ENCODE results near the gene SRM.
"Not testable (repeated sequence)": the region's sequence is repeated elsewhere in the genome, so short reads cannot be mapped to it uniquely, and the experiment has no call there.

The SRM gene

DNA sequence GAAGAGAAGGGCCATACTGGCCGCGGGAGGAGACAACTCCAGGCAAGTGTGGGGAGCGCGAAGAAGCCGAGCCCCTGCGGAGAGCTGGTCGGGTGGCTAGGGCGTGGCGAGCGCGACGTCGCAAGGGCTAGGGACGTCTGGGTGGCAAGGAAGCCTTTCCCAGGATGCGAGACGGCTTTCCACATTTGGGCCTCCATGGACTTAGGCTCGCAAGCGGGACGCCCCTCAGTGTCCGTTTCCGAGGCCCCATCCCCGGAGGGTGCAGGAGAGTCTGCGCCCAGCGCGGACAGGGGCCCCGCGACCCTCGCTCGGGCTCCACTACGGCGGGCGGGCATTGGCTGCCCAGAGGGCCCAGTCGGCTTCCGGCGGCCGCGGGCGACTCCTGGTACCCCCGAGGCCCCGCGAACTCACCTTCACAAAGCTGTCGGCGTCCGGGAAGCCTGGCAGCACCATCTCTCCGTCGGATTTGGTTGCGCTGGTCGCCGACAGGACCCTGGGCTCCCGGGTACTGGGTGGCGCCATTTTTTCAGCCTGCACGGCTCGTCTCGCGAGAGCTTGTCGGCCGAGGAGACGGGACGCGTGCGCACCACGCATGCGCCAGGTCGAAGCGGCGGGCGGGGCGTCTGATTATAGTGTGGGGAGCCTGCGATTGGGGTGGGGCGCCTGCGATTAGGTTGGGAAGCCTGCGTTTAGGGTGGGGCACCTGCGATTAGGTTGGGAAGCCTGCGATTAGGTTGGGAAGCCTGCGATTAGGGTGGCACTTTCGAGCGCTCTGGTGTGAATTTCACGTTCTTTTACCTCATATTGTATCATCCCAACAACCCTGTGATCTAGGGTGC lies 39.7 kb upstream of the SRM start, which contains the start of gene EXOSC10:
EXOSC10 (minus strand) TSS at position 560 of the 839 bp plus-strand sequence; CDS start at position 522, 38 bp downstream.
- DNase-seq (ENCODE audit: extremely low read depth, low read depth): peak; percentile 65
- TF ChIP-seq, protein P1, sequence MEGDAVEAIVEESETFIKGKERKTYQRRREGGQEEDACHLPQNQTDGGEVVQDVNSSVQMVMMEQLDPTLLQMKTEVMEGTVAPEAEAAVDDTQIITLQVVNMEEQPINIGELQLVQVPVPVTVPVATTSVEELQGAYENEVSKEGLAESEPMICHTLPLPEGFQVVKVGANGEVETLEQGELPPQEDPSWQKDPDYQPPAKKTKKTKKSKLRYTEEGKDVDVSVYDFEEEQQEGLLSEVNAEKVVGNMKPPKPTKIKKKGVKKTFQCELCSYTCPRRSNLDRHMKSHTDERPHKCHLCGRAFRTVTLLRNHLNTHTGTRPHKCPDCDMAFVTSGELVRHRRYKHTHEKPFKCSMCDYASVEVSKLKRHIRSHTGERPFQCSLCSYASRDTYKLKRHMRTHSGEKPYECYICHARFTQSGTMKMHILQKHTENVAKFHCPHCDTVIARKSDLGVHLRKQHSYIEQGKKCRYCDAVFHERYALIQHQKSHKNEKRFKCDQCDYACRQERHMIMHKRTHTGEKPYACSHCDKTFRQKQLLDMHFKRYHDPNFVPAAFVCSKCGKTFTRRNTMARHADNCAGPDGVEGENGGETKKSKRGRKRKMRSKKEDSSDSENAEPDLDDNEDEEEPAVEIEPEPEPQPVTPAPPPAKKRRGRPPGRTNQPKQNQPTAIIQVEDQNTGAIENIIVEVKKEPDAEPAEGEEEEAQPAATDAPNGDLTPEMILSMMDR (IDR thresholded peaks at IDR 0.05; ENCODE audit: low read depth, low read length): no peak

DNA sequence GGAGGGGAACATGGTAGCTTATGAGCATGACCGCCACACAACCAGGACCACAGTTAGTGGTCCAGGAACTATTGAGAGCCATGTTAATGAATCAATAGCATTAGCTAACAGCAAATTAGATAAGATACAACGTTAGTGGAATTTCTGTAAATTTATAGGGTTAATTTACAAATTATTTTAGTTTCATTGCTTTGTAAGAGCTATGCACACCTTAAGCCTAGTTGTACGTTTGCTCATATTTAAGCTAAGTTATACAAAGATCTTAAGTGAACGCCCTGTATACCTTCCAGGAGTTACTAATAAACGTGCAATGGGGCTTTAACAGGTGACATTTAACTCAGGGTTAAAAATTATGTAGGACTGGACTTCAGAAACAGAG lies 39.1 kb upstream of the SRM start:
- DNase-seq (ENCODE audit: extremely low read depth, low read depth): no peak
- TF ChIP-seq, protein P1 (IDR thresholded peaks at IDR 0.05; ENCODE audit: low read depth, low read length): no peak

DNA sequence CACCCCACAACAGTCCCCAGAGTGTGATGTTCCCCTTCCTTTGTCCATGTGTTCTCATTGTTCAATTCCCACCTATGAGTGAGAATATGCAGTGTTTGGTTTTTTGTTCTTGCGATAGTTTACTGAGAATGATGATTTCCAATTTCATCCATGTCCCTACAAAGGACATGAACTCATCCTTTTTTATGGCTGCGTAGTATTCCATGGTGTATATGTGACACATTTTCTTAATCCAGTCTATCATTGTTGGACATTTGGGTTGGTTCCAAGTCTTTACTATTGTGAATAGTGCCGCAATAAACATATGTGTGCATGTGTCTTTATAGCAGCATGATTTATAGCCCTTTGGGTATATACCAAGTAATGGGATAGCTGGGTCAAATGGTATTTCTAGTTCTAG lies 24.0 kb upstream of the SRM start:
- DNase-seq (ENCODE audit: extremely low read depth, low read depth): not testable (repeated sequence)

DNA sequence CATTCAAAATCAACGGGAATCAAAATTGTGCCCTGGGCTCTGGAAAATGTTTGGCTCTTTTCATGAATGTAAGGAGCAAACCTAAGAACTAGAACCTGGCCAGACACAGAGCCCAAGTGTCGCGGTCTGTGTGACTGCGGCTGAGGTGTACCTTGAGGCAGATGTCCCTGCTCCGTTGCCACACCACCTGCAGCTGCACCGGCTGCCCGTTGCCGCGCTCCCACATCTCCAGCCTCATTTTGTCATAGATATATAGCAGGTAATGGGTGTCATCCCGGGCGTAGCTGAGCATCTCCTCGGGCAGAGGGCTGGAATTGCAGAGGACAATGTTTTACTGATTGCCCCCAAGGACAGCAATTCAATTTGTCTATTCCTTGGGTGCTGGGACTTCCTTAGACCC lies 21.1 kb upstream of the SRM start:
- TF ChIP-seq, protein P1 (IDR thresholded peaks at IDR 0.05; ENCODE audit: low read depth, low read length): no peak
- no peak for DNase-seq (ENCODE audit: extremely low read depth, low read depth)

DNA sequence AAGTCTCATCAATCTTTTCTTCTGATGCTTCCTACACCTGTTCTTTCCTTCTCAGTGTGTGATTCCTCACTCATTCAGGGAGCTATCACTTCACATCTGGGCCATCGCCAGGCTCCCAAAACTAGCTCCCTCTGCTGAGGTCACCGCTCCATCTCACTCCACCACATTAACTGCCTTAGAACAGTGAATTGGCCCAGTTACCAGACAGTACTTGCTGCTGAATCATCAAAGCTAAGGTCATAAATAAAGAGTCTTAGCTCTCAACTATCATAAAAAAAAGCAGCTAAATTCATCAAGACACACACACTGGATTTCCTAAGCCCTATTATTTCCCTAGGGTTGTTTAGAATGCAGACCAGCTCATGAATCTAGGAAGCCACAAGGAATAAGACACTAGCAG lies 18.8 kb upstream of the SRM start:
- TF ChIP-seq, protein P1 (IDR thresholded peaks at IDR 0.05; ENCODE audit: low read depth, low read length): no peak
- no peak for DNase-seq (ENCODE audit: extremely low read depth, low read depth)

DNA sequence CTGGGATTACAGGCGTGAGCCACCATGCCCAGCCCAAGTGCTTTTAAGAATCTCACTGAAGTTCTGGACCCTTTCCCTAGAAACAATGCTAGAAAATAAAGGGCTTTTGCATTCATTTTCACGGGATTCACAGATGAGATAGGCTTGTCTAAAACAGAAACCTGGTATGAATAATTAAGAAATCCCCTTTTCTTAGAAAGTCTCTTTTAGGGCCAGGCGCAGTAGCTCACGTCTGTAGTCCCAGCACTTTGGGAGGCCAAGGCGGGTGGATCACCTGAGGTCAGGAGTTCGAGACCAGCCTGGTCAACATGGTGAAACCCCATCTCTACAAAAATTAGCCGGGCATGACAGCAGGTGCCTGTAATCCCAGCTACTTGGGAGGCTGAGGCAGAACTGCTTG lies 13.6 kb upstream of the SRM start:
- DNase-seq (ENCODE audit: extremely low read depth, low read depth): not testable (repeated sequence)

DNA sequence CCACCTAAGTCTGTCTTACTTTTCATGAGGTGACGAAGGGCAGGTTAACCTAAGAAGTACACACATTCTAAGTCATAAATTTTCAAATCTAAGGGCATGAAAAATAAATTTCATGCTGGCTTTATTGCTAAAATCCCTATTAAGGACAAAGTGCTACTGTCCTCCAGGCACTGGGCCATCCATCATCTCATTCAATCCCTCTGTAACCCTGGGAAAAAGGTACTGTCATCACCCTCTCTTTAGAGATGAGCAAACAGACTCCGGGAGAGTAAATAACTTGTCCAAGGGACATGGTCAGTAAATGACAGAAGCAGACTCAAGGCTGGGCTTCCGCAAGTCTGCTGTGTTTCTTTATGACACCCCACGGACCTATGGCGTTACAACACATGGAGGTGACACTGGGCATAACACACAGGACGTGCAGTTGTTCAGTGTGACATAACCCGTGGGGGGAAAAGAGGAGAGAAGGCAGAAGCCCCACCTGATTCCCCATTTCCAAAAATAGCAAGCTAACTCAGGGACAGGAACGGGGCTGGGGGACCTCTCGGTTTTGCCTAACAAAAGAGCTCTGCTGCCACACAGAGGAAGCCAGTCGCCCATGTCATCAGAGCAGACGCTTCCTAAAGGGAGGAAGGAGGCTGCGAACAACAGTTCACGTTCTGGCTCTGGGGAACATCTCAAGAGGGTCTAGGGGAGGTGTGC lies 12.5 kb upstream of the SRM start:
- TF ChIP-seq, protein P1 (IDR thresholded peaks at IDR 0.05; ENCODE audit: low read depth, low read length): no peak
- DNase-seq (ENCODE audit: extremely low read depth, low read depth): no peak

DNA sequence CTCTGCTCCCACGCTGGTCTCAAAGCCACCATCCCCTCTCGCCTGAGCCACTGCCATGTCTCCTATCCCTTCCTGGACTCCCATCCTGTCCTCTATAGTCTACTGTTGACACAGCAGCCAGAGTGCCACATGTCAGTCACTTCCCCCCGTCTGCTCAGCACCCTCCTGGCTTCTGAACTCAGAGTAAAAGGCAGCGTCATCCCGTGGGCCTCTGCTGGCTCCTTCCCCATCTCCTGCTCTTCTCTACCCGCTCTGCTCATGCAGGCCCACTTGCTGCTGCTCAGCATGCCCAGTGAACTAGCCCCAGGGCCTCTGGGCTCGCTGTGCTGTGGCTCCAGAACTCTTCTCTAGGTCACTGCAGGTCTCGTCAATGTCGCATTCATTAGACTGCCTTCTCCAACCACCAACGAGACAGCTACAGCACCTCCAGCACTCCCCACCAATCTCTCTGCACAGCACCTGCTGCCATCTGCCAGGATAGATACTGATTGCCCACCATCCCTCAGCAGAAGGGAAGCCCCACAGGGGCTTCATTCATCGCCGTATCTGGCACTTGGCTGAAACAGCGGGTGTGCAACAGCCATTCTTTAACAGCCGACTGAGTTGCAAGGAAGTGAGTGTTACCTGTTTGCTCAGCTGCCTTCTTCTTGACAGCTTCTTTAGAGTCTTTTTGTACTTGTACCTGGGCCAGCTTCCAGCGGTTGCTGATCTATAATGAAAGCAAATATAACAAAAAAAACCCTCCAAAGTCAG lies 11.8 kb upstream of the SRM start:
- DNase-seq (ENCODE audit: extremely low read depth, low read depth): no peak
- TF ChIP-seq, protein P1 (IDR thresholded peaks at IDR 0.05; ENCODE audit: low read depth, low read length): no peak
